GM23338 (cell line): ENCODE data around the gene ACCSL. TPM values are rescaled to one million over a fixed set of nuclear protein-coding genes. Genes with fewer than 3 reads are reported as not detected.

Source experiments
- ATAC-seq: fragments of 200-7000 bp; cut with Tn5 transposase; 3 replicates; pipeline ENCODE4 v1.9.1; 2020
- DNase-seq: peaks from one replicate; pipeline ENCODE4 v3.0.0-alpha.2; 2015; ENCODE audit warnings: low spot score
- H2AFZ ChIP-seq: fragments of 200-600 bp; sonication (generic); 2 replicates; pipeline ENCODE4 v1.8.0; 2016; ENCODE audit warnings: antibody characterized with exemption, mild to moderate bottlenecking, moderate library complexity
- H3F3A ChIP-seq: fragments of 200-600 bp; sonication (generic); replicated peaks from 2 replicates; pipeline ENCODE4 v1.8.0; 2017; ENCODE audit warnings: antibody characterized with exemption, mixed run types, low read depth
- H3K27ac ChIP-seq: fragments of 200-600 bp; sonication (generic); 2 replicates; pipeline ENCODE4 v1.6.1; 2016; ENCODE audit warnings: low read depth
- H3K27me3 ChIP-seq: fragments of 200-600 bp; sonication (generic); 2 replicates; pipeline ENCODE4 v1.8.0; 2016; ENCODE audit warnings: mild to moderate bottlenecking, mixed run types, moderate library complexity; ENCODE audit not compliant: insufficient read depth
- H3K36me3 ChIP-seq: fragments of 200-600 bp; sonication (generic); 2 replicates; pipeline ENCODE4 v1.8.0; 2016; ENCODE audit warnings: mild to moderate bottlenecking; ENCODE audit not compliant: insufficient read depth
- H3K4me1 ChIP-seq: fragments of 200-600 bp; sonication (generic); 2 replicates; pipeline ENCODE4 v1.8.0; 2016; ENCODE audit warnings: mild to moderate bottlenecking, moderate library complexity; ENCODE audit not compliant: insufficient read depth
- H3K4me2 ChIP-seq: fragments of 200-600 bp; sonication (generic); 2 replicates; pipeline ENCODE4 v1.7.1; 2017; ENCODE audit warnings: mixed run types
- H3K4me3 ChIP-seq: fragments of 200-600 bp; sonication (generic); 2 replicates; pipeline ENCODE4 v1.6.1; 2016; ENCODE audit warnings: mixed run types
- H3K79me2 ChIP-seq: fragments of 200-600 bp; sonication (generic); replicated peaks from 2 replicates; pipeline ENCODE4 v1.8.0; 2017; ENCODE audit warnings: mild to moderate bottlenecking; ENCODE audit not compliant: insufficient read depth
- H3K9me2 ChIP-seq: fragments of 200-600 bp; sonication (generic); 2 replicates; pipeline ENCODE4 v1.8.0; 2017; ENCODE audit not compliant: insufficient read depth
- H4K20me1 ChIP-seq: fragments of 200-600 bp; sonication (generic); replicated peaks from 2 replicates; pipeline ENCODE4 v1.8.0; 2017; ENCODE audit warnings: mild to moderate bottlenecking; ENCODE audit not compliant: insufficient read depth
- H3K27ac Mint-ChIP-seq: 2 replicates; pipeline ENCODE4 v1.8.0; 2020; ENCODE audit warnings: inconsistent platforms, mild to moderate bottlenecking, moderate library complexity, mixed read lengths
- H3K27me3 Mint-ChIP-seq: 3 replicates; pipeline ENCODE4 v1.8.0; 2022; ENCODE audit warnings: low read depth, mild to moderate bottlenecking, moderate library complexity, mixed read lengths, inconsistent platforms; ENCODE audit not compliant: insufficient read depth, poor library complexity
- H3K36me3 Mint-ChIP-seq: 3 replicates; pipeline ENCODE4 v1.8.0; 2021; ENCODE audit warnings: low read depth, mild to moderate bottlenecking, inconsistent platforms, moderate library complexity, mixed read lengths
- H3K4me1 Mint-ChIP-seq: 3 replicates; pipeline ENCODE4 v1.8.0; 2020; ENCODE audit warnings: mild to moderate bottlenecking, inconsistent platforms, mixed read lengths
- H3K4me3 Mint-ChIP-seq: 3 replicates; pipeline ENCODE4 v1.8.0; 2021; ENCODE audit warnings: moderate library complexity, mild to moderate bottlenecking, inconsistent platforms, mixed read lengths
- H3K9me3 Mint-ChIP-seq: 3 replicates; pipeline ENCODE4 v1.8.0; 2020; ENCODE audit warnings: moderate library complexity, mild to moderate bottlenecking, inconsistent platforms, mixed read lengths
- CREB1 ChIP-seq: fragments of 250-450 bp; sonication (Bioruptor Pico); IDR thresholded peaks from 2 replicates; pipeline ENCODE4 v1.5.0; 2020; ENCODE audit warnings: low read depth, mild to moderate bottlenecking, moderate library complexity
- JUNB ChIP-seq: IDR thresholded peaks from one replicate; pipeline ENCODE4 v1.6.1; 2016; ENCODE audit warnings: antibody characterized with exemption; ENCODE audit not compliant: unreplicated experiment
- ZNF331 ChIP-seq: fragments of 250-450 bp; sonication (Bioruptor Pico); IDR thresholded peaks from 2 replicates; pipeline ENCODE4 v1.5.0; 2020; ENCODE audit warnings: low read depth, mild to moderate bottlenecking, moderate library complexity
- polyA plus RNA-seq: library from polyadenylated mRNA; unstranded; fragments of >200 nt; fragmentation: Nextera tagmentation; extraction: Ambion mirVana; gene quantifications from 2 replicates; pipeline ENCODE4 v1.2.1, GENCODE V29; 2016
- total RNA-seq: library from RNA; depleted of rRNA; stranded (reverse); fragments of >200 nt; shearing (Covaris generic); gene quantifications from 2 replicates; pipeline ENCODE4 v1.2.3, GENCODE V29; 2014
- TF ChIP-seq, protein P1 (sequence below): fragments of 250-450 bp; sonication (Bioruptor Pico); IDR thresholded peaks from 2 replicates; pipeline ENCODE4 v1.5.0; 2020; ENCODE audit warnings: mild to moderate bottlenecking, moderate library complexity
- TF ChIP-seq, protein P2 (sequence below): IDR thresholded peaks from one replicate; pipeline ENCODE4 v1.6.1; 2018; ENCODE audit warnings: antibody characterized with exemption; ENCODE audit not compliant: unreplicated experiment

ACCSL gene
- total and polyA plus RNA-seq, 2 experiments from 2014 or later, result not detected

DNA sequence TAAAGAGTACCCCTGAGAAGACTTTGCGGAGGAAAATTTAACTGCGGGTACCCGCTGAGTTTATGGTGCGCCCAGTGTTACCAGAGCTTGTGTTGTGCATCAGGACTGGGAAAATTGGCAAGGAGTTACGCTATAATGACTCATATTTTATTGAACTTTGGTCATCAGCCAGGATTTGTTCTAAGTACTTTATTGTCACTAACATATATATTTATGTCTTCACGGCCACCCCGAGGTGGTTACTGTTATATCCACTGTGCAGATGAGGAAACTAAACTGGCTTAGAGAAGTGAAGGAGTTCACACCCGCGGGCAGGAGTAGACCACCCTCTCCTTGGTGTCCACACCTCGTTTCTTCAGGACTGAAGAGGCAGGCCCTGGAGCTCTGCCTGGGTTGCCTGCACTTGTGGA is 19.0 kb downstream of the ACCSL start:
- Histone ChIP-seq H3K27ac (no peak overlapping the region), H3K79me2 (no peaks in the 10 kb centered on the region), H2AFZ (peak overlapping the region; percentile 96), H3K36me3 (no peaks in the 10 kb centered on the region), H4K20me1 (no peaks in the 10 kb centered on the region), H3K4me3 (peak overlapping the region; percentile 70), H3K4me1 (peaks cover 16% of the 10 kb centered on the region), H3K27me3 (peaks cover 8% of the 10 kb centered on the region; the same call in 1 of the 2 replicates), H3K4me2 (peak overlapping the region; percentile 74), H3F3A (peaks cover 8% of the 10 kb centered on the region; the same call in 1 of the 2 replicates), H3K9me2 (peaks cover 4% of the 10 kb centered on the region; the same call in 1 of the 2 replicates)
- H3K4me1 Mint-ChIP-seq, result peaks cover 34% of the 10 kb centered on the region
- ATAC-seq (no peak), DNase-seq (no peak)
- H3K9me3 Mint-ChIP-seq, result no peaks in the 10 kb centered on the region
- peak overlapping the region; percentile 83 for H3K4me3 Mint-ChIP-seq
- peaks cover 9% of the 10 kb centered on the region for H3K36me3 Mint-ChIP-seq
- TF ChIP-seq JUNB, result no peak
- TF ChIP-seq, protein P1, sequence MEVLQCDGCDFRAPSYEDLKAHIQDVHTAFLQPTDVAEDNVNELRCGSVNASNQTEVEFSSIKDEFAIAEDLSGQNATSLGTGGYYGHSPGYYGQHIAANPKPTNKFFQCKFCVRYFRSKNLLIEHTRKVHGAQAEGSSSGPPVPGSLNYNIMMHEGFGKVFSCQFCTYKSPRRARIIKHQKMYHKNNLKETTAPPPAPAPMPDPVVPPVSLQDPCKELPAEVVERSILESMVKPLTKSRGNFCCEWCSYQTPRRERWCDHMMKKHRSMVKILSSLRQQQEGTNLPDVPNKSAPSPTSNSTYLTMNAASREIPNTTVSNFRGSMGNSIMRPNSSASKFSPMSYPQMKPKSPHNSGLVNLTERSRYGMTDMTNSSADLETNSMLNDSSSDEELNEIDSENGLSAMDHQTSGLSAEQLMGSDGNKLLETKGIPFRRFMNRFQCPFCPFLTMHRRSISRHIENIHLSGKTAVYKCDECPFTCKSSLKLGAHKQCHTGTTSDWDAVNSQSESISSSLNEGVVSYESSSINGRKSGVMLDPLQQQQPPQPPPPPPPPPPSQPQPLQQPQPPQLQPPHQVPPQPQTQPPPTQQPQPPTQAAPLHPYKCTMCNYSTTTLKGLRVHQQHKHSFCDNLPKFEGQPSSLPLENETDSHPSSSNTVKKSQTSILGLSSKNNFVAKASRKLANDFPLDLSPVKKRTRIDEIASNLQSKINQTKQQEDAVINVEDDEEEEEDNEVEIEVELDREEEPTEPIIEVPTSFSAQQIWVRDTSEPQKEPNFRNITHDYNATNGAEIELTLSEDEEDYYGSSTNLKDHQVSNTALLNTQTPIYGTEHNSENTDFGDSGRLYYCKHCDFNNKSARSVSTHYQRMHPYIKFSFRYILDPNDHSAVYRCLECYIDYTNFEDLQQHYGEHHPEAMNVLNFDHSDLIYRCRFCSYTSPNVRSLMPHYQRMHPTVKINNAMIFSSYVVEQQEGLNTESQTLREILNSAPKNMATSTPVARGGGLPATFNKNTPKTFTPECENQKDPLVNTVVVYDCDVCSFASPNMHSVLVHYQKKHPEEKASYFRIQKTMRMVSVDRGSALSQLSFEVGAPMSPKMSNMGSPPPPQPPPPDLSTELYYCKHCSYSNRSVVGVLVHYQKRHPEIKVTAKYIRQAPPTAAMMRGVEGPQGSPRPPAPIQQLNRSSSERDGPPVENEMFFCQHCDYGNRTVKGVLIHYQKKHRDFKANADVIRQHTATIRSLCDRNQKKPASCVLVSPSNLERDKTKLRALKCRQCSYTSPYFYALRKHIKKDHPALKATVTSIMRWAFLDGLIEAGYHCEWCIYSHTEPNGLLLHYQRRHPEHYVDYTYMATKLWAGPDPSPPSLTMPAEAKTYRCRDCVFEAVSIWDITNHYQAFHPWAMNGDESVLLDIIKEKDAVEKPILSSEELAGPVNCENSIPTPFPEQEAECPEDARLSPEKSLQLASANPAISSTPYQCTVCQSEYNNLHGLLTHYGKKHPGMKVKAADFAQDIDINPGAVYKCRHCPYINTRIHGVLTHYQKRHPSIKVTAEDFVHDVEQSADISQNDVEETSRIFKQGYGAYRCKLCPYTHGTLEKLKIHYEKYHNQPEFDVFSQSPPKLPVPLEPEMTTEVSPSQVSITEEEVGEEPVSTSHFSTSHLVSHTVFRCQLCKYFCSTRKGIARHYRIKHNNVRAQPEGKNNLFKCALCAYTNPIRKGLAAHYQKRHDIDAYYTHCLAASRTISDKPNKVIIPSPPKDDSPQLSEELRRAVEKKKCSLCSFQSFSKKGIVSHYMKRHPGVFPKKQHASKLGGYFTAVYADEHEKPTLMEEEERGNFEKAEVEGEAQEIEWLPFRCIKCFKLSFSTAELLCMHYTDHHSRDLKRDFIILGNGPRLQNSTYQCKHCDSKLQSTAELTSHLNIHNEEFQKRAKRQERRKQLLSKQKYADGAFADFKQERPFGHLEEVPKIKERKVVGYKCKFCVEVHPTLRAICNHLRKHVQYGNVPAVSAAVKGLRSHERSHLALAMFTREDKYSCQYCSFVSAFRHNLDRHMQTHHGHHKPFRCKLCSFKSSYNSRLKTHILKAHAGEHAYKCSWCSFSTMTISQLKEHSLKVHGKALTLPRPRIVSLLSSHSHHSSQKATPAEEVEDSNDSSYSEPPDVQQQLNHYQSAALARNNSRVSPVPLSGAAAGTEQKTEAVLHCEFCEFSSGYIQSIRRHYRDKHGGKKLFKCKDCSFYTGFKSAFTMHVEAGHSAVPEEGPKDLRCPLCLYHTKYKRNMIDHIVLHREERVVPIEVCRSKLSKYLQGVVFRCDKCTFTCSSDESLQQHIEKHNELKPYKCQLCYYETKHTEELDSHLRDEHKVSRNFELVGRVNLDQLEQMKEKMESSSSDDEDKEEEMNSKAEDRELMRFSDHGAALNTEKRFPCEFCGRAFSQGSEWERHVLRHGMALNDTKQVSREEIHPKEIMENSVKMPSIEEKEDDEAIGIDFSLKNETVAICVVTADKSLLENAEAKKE, result no peak
- peak overlapping the region; percentile 93 for H3K27ac Mint-ChIP-seq
- H3K27me3 Mint-ChIP-seq, result peaks cover 22% of the 10 kb centered on the region

DNA sequence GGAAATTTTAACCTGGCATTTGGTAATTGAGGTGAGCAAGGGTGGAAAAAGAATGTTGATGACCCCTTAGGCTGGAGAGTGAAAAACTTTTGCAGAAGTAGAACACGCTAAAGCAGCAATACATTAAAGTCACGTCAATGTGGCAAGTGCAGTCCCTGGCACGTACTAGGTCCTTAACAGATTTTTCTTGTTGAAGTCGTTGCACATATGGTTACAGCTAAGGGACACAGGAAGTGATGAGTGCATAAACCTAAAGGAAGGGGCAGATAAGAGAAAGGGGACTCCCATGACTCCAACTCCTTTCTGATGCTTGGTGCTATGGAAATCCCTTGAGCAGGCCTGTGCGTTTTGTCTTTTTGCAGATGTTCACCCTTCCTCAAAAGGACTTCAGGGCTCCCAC is 19.5 kb downstream of the ACCSL start:
- no peak for TF ChIP-seq CREB1 (CRISPR knock-in tag)
- TF ChIP-seq ZNF331 (CRISPR knock-in tag), result no peak
- TF ChIP-seq, protein P2, sequence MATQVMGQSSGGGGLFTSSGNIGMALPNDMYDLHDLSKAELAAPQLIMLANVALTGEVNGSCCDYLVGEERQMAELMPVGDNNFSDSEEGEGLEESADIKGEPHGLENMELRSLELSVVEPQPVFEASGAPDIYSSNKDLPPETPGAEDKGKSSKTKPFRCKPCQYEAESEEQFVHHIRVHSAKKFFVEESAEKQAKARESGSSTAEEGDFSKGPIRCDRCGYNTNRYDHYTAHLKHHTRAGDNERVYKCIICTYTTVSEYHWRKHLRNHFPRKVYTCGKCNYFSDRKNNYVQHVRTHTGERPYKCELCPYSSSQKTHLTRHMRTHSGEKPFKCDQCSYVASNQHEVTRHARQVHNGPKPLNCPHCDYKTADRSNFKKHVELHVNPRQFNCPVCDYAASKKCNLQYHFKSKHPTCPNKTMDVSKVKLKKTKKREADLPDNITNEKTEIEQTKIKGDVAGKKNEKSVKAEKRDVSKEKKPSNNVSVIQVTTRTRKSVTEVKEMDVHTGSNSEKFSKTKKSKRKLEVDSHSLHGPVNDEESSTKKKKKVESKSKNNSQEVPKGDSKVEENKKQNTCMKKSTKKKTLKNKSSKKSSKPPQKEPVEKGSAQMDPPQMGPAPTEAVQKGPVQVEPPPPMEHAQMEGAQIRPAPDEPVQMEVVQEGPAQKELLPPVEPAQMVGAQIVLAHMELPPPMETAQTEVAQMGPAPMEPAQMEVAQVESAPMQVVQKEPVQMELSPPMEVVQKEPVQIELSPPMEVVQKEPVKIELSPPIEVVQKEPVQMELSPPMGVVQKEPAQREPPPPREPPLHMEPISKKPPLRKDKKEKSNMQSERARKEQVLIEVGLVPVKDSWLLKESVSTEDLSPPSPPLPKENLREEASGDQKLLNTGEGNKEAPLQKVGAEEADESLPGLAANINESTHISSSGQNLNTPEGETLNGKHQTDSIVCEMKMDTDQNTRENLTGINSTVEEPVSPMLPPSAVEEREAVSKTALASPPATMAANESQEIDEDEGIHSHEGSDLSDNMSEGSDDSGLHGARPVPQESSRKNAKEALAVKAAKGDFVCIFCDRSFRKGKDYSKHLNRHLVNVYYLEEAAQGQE, result no peak
- ATAC-seq (no peak), DNase-seq (no peak)
- H2AFZ ChIP-seq, result no peak overlapping the region
- H3K79me2 ChIP-seq, result no peaks in the 10 kb centered on the region
- peak overlapping the region; percentile 83 for H3K4me3 Mint-ChIP-seq
- peaks cover 34% of the 10 kb centered on the region for H3K4me1 Mint-ChIP-seq
- H3K27ac ChIP-seq, result no peak overlapping the region
- 0 out of 2 replicates have a peak overlapping the region, but pooled peaks have one; percentile 93 for H3K27ac Mint-ChIP-seq
- H3K4me2 ChIP-seq, result peak overlapping the region; percentile 74
- H3F3A ChIP-seq, result peaks cover 8% of the 10 kb centered on the region; the same call in 1 of the 2 replicates
- peaks cover 4% of the 10 kb centered on the region; the same call in 1 of the 2 replicates for H3K9me2 ChIP-seq
- no peaks in the 10 kb centered on the region for H3K36me3 ChIP-seq
- H3K27me3 Mint-ChIP-seq, result peaks cover 22% of the 10 kb centered on the region
- H3K4me3 ChIP-seq, result peak overlapping the region; percentile 70
- peaks cover 8% of the 10 kb centered on the region; the same call in 1 of the 2 replicates for H3K27me3 ChIP-seq
- no peaks in the 10 kb centered on the region for H4K20me1 ChIP-seq
- no peaks in the 10 kb centered on the region for H3K9me3 Mint-ChIP-seq
- H3K36me3 Mint-ChIP-seq, result peaks cover 9% of the 10 kb centered on the region
- H3K4me1 ChIP-seq, result peaks cover 16% of the 10 kb centered on the region
